HFFc6 (cell line): ENCODE measurements around the gene TAF5L. TPM values are rescaled to one million over a fixed set of nuclear protein-coding genes. Genes with fewer than 3 reads are reported as not detected.
A peak's percentile ranks its signal among the peaks of the same experiment; 100 is the strongest.

Experiments used
- DNase-seq: peaks from one replicate; pipeline ENCODE4 v3.0.0-alpha.2; 2018
- H3K27ac Mint-ChIP-seq: 2 replicates; pipeline ENCODE4 v1.8.0; 2020; ENCODE audit warnings: mild to moderate bottlenecking, mixed read lengths
- H3K27me3 Mint-ChIP-seq: 2 replicates; pipeline ENCODE4 v1.8.0; 2021; ENCODE audit warnings: mild to moderate bottlenecking, moderate library complexity, mixed read lengths; ENCODE audit not compliant: insufficient read depth
- H3K36me3 Mint-ChIP-seq: 2 replicates; pipeline ENCODE4 v1.8.0; 2021; ENCODE audit warnings: low read depth, mixed read lengths
- H3K4me1 Mint-ChIP-seq: 2 replicates; pipeline ENCODE4 v1.8.0; 2020; ENCODE audit warnings: low read depth, mixed read lengths
- H3K4me3 Mint-ChIP-seq: 2 replicates; pipeline ENCODE4 v1.8.0; 2020; ENCODE audit warnings: mild to moderate bottlenecking, moderate library complexity, mixed read lengths
- H3K9me3 Mint-ChIP-seq: 2 replicates; pipeline ENCODE4 v1.8.0; 2020; ENCODE audit warnings: mild to moderate bottlenecking, mixed read lengths
- total RNA-seq, 6 experiments: library from RNA; stranded (reverse); fragmentation: NEBNext Ultra II Directional; extraction: Animal tissue kit (Norgen Biotek cat#: 25700); gene quantifications; 2 replicates in 1 of 6; 3 replicates in 5 of 6; pipeline ENCODE4 v1.2.3, GENCODE V29; 2021
- TF ChIP-seq, protein P1 (sequence below): fragments of 200-600 bp; sonication (generic); IDR thresholded peaks from 2 replicates; pipeline ENCODE4 v1.5.0; 2021; ENCODE audit warnings: antibody characterized with exemption, mild to moderate bottlenecking

Gene TAF5L
- total RNA-seq, 6 experiments from 2014 or later = 17.6 to 20.7 (median 20.3) TPM

DNA sequence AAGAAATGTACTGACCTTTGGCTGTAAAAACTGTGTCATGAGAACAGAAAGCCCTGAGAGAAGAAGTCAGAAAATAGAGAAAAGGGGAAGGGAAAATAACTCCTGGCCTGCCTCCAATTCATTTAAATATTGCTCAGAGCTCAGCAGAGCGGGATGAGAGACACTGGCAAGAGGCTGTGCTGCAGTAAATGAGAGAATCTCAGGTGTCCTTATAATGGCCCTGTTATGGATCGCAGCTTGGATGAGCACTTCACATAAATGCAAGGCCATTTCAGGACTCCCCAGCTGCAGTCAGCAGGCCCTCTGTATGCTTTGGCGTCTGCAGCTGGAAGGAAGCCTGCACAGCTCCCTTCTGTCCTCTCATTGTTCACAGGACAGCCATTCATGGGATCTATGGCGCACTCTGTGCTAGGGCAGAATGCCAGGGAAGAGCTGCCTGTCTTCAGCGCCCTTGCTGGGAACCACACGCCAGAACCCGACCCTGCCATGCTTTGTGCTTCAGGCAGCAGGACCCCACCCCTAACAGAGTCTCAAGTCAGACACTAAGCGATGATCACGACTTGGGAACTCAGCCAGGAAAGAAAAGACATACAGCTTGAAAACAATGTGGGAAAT lies 46.8 kb downstream of the TAF5L start:
- peaks cover 11% of the 10 kb centered on the region for H3K4me1 Mint-ChIP-seq
- no peaks in the 10 kb centered on the region for H3K36me3 Mint-ChIP-seq
- H3K4me3 Mint-ChIP-seq = peak overlapping the region; percentile 47
- peak; percentile 10 for DNase-seq
- H3K27ac Mint-ChIP-seq = no peak overlapping the region
- peaks cover 8% of the 10 kb centered on the region; the same call in 1 of the 2 replicates for H3K27me3 Mint-ChIP-seq
- TF ChIP-seq, protein P1, sequence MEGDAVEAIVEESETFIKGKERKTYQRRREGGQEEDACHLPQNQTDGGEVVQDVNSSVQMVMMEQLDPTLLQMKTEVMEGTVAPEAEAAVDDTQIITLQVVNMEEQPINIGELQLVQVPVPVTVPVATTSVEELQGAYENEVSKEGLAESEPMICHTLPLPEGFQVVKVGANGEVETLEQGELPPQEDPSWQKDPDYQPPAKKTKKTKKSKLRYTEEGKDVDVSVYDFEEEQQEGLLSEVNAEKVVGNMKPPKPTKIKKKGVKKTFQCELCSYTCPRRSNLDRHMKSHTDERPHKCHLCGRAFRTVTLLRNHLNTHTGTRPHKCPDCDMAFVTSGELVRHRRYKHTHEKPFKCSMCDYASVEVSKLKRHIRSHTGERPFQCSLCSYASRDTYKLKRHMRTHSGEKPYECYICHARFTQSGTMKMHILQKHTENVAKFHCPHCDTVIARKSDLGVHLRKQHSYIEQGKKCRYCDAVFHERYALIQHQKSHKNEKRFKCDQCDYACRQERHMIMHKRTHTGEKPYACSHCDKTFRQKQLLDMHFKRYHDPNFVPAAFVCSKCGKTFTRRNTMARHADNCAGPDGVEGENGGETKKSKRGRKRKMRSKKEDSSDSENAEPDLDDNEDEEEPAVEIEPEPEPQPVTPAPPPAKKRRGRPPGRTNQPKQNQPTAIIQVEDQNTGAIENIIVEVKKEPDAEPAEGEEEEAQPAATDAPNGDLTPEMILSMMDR = no peak
- no peaks in the 10 kb centered on the region for H3K9me3 Mint-ChIP-seq

- Mint-ChIP-seq H3K4me1 (peaks cover 11% of the 10 kb centered on the region), H3K36me3 (no peaks in the 10 kb centered on the region), H3K9me3 (no peaks in the 10 kb centered on the region), H3K27me3 (peaks cover 10% of the 10 kb centered on the region; the same call in 1 of the 2 replicates), H3K27ac (no peak overlapping the region), H3K4me3 (peak overlapping the region; percentile 47; the same call in 1 of the 2 replicates)
- DNase-seq = no peak
- TF ChIP-seq, protein P1 = no peak
These were observed 47.5 kb downstream of the TAF5L start for GRCh38 chr1:229578168-229579058.

DNA sequence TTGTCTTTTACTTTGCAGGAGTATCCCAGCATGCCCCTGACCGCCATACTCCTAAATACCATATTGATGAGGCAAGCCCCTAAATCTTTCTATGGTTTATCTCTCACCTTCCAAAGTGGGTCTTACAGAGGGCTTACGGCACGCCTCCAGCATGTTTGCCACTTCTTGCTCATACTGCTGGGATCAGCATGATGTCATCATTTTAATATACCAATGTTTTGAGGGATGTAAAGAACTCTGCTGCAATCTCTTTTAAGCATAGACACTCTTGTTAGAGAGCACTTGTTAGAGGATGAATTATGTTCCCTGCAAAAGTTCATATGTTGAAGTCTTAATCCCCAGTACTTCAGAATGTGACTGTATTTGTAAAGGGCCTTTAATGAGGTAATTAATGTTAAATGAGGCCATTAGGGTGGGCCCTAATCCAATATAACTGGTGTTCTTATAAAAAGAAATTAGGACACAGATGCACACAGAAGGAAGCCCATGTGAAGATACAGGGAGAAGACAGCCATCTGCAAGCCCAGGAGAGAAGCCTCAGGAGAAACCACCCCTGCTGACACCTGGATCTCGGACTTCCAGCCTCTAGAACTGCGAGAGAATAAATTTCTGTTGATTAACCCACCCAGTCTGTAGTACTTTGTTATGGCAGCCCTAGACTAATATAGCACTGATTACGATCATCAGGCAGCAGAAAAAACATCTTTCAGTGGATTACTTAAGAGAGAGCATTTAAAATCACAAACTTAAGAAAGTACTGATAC lies 51.1 kb downstream of the TAF5L start:
- no peak for DNase-seq
- TF ChIP-seq, protein P1 = no peak
- peaks cover 11% of the 10 kb centered on the region for H3K4me1 Mint-ChIP-seq
- H3K27me3 Mint-ChIP-seq = peaks cover 21% of the 10 kb centered on the region; the same call in 1 of the 2 replicates
- H3K27ac Mint-ChIP-seq = no peak overlapping the region
- no peak overlapping the region for H3K4me3 Mint-ChIP-seq
- H3K9me3 Mint-ChIP-seq = no peaks in the 10 kb centered on the region
- no peaks in the 10 kb centered on the region for H3K36me3 Mint-ChIP-seq

DNA sequence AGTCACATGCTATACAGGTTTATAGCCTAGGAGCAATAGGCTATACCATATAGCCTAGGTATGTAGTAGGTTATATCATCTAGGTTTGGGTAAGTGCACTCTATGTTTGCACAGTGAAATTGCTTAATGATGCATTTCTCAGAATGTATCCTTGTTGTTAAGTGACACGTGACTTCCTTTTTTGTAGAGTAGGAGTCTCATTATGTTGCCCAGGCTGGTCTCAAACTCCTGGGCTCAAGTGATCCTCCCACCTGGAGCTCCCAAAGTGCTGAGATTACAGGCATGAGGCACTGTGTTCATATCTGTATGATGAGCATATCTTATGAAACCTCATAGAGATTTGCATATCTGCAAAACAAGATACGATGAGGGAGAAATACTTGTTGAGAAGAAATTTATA lies 53.6 kb downstream of the TAF5L start:
- Mint-ChIP-seq H3K27me3 (peaks cover 14% of the 10 kb centered on the region; the same call in 1 of the 2 replicates), H3K36me3 (no peaks in the 10 kb centered on the region), H3K4me3 (no peak overlapping the region), H3K4me1 (no peaks in the 10 kb centered on the region), H3K27ac (no peak overlapping the region), H3K9me3 (no peaks in the 10 kb centered on the region)
- no peak for DNase-seq
- TF ChIP-seq, protein P1 = no peak

- Mint-ChIP-seq H3K9me3 (no peaks in the 10 kb centered on the region), H3K4me3 (no peak overlapping the region), H3K4me1 (no peaks in the 10 kb centered on the region)
These were observed 54.9 kb downstream of the TAF5L start for GRCh38 chr1:229570891-229571516.

More at GRCh38 chr1:229570891-229571516, 54.9 kb downstream of the TAF5L start:
- no peaks in the 10 kb centered on the region for H3K36me3 Mint-ChIP-seq
- H3K27me3 Mint-ChIP-seq = peaks cover 14% of the 10 kb centered on the region; the same call in 1 of the 2 replicates
- TF ChIP-seq, protein P1 = no peak
- DNase-seq = no peak
- H3K27ac Mint-ChIP-seq = no peak overlapping the region
